Fibroblast of the aortic adventitia (primary cell): Measurements from ENCODE around the gene SHC2. TPM values are rescaled to one million over a fixed set of nuclear protein-coding genes. Genes with fewer than 3 reads are reported as not detected.
"Not testable (repeated sequence)": the region's sequence is repeated elsewhere in the genome, so short reads cannot be mapped to it uniquely, and the experiment has no call there.

Experiments
- DNase-seq: peaks from one replicate; pipeline ENCODE4 v3.0.0-alpha.2; 2010; ENCODE audit warnings: low read depth
- H3K4me3 ChIP-seq: 2 replicates; pipeline ENCODE4 v1.5.1; 2011; ENCODE audit warnings: low read depth, mild to moderate bottlenecking, control low read depth, low read length, moderate library complexity
- CTCF ChIP-seq: IDR thresholded peaks from 2 replicates; pipeline ENCODE4 v1.5.1; 2011; ENCODE audit warnings: mild to moderate bottlenecking, low read length, control low read depth, inconsistent platforms; ENCODE audit not compliant: insufficient read depth
- total RNA-seq: library from RNA; depleted of rRNA; stranded (reverse); fragments of >200 nt; gene quantifications from 2 replicates; pipeline ENCODE4 v1.2.3, GENCODE V29; 2012; ENCODE audit warnings: low replicate concordance

The SHC2 gene
- total RNA-seq, 1 donor = 0.81 TPM

- H3K4me3 ChIP-seq = no peak overlapping the region
- no peak for TF ChIP-seq CTCF
- no peak for DNase-seq
These were observed 59.6 kb downstream of the SHC2 start for GRCh38 chr19:400976-401865.

- TF ChIP-seq CTCF = no peak
These were observed 61.5 kb downstream of the SHC2 start for GRCh38 chr19:399370-399769.

GRCh38 chr19:398719-399118 lies 62.1 kb downstream of the SHC2 start:
- no peak for TF ChIP-seq CTCF
- DNase-seq = no peak
- no peak overlapping the region for H3K4me3 ChIP-seq

More at GRCh38 chr19:399370-399769, 61.5 kb downstream of the SHC2 start:
- DNase-seq = no peak
- no peak overlapping the region for H3K4me3 ChIP-seq

GRCh38 chr19:397941-398706 lies 62.7 kb downstream of the SHC2 start:
- no peak for DNase-seq
- no peak overlapping the region for H3K4me3 ChIP-seq
- no peak for TF ChIP-seq CTCF

- no peak for TF ChIP-seq CTCF
- H3K4me3 ChIP-seq = no peak overlapping the region
- DNase-seq = no peak
These were observed 63.5 kb downstream of the SHC2 start for GRCh38 chr19:397321-397720.

- H3K4me3 ChIP-seq = no peak overlapping the region
- no peak for TF ChIP-seq CTCF
- DNase-seq = no peak
These were observed 65.4 kb downstream of the SHC2 start for GRCh38 chr19:395467-395866.

GRCh38 chr19:394857-395256 lies 66.0 kb downstream of the SHC2 start:
- H3K4me3 ChIP-seq, DNase-seq: not testable (repeated sequence)

- not testable (repeated sequence) for DNase-seq, H3K4me3 ChIP-seq
These were observed 67.3 kb downstream of the SHC2 start for GRCh38 chr19:393560-393959.
